LNCAP (cell line): Measurements from ENCODE around the gene NOL7.
A peak's percentile ranks its signal among the peaks of the same experiment; 100 is the strongest.

Experiments used
- TF ChIP-seq, protein P1 (sequence below): fragments of 450-650 bp; IDR thresholded peaks from 2 replicates; pipeline ENCODE4 v1.5.1; 2017; ENCODE audit warnings: mild to moderate bottlenecking

Gene NOL7

DNA sequence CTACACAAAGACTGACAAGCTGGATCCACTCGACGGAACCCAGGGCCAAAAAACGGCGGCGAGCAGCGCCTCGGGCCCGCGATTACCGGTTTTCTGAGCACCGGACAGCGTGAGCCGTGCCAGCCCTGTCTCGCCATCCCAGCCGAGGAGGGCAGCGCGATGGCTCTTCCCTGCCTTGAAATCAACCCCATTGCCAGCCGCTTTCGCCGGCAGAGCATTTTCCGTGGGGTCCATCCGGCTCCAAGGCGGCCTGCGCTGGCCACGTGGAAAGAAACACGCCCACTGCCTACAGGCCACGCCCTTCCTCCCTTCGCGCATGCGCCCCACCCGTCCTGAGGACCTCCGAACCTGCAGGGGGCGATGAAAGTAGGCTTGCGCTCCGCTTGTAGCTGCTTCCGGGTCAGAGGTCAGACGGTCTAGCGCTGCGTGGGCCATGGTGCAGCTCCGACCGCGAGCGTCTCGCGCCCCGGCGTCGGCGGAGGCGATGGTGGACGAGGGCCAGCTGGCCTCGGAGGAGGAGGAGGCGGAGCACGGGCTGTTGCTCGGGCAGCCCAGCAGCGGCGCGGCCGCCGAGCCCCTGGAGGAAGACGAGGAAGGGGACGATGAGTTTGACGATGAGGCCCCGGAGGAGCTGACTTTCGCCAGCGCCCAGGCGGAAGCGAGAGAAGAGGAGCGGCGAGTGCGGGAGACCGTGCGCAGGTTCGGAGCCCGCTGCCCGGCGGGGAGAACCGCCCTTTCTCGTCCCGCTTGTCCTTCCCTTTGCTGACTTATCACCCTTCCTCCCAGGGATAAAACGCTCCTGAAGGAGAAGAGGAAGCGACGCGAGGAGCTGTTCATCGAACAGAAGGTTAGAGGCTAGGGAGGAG lies at the start of gene NOL7:
Gene NOL7, plus strand, starts transcription at position 410 of the 866 bp plus-strand sequence. Its CDS starts 24 bp downstream, at position 434.
- TF ChIP-seq, protein P1, sequence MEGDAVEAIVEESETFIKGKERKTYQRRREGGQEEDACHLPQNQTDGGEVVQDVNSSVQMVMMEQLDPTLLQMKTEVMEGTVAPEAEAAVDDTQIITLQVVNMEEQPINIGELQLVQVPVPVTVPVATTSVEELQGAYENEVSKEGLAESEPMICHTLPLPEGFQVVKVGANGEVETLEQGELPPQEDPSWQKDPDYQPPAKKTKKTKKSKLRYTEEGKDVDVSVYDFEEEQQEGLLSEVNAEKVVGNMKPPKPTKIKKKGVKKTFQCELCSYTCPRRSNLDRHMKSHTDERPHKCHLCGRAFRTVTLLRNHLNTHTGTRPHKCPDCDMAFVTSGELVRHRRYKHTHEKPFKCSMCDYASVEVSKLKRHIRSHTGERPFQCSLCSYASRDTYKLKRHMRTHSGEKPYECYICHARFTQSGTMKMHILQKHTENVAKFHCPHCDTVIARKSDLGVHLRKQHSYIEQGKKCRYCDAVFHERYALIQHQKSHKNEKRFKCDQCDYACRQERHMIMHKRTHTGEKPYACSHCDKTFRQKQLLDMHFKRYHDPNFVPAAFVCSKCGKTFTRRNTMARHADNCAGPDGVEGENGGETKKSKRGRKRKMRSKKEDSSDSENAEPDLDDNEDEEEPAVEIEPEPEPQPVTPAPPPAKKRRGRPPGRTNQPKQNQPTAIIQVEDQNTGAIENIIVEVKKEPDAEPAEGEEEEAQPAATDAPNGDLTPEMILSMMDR = peak; percentile 75

- TF ChIP-seq, protein P1 = no peak
Measured at GRCh38 chr6:13565921-13566320, 49.2 kb upstream of the NOL7 start.

DNA sequence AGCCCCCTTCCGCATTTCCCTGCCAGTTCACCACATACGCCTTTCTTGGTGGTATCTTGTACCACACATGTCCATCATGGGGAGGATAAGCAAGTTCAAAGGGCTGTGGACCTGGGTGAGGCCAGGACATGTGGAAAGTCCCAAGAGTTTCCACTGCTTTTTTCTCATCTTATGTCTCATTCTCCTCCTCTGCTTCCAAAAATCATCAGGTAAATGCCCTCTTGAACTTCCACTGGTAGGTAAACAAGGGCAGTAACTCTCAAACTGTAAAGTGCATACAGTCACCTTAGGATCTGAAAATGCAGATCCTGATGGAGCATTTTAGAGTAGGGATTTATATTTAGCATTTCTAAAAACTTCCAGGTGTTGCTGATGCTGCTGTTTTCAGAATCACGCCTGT lies 48.6 kb upstream of the NOL7 start:
- TF ChIP-seq, protein P1 = no peak

- TF ChIP-seq, protein P1 = no peak
Measured at GRCh38 chr6:13568970-13569369, 46.2 kb upstream of the NOL7 start.

DNA sequence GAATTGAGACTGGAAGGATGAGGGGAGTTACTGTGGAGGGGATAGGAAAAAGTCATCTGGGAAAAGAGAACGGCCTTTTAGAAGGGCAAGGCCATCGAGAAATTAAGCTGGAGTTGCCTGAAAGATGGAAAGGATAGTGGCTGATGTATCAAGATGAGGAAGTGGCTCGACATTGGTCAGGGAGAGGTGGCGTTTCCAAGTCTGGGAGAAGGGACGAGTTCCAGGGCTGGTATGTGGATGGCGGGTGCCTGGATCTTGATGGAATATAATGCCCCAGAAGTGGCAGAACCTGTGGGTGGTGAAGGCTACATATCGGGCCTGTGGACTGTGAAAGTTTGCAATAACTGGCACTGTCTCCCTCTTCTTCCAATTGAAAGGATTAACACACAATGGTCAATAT lies 42.9 kb upstream of the NOL7 start:
- TF ChIP-seq, protein P1 = no peak

- TF ChIP-seq, protein P1 = no peak
Measured at GRCh38 chr6:13572951-13573654, 42.0 kb upstream of the NOL7 start.

DNA sequence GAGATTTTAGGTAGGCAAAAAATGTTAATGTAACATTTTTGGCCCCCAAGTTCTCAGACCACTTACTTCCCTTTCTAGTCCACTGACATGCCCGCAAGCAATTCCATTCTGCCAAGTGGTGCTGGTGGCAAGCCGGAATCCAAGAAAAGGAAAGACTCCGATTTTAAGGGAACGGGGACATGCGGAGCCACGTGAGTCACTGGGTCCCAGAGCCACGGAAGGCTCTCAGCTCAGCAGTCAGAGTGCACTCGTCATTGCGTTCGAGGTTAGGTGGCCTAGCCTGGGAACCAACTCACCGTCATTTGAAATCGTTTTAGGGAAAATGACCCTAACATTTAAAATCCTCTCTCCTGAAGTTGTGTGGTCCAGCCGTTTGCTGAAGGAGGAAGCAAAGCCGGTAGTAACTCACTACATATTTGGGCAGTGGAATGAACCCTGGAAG lies 41.4 kb upstream of the NOL7 start:
- TF ChIP-seq, protein P1 = no peak
